Esophagus squamous epithelium (tissue), 5 donors: ENCODE measurements around the gene XK. TPM values are rescaled to one million over a fixed set of nuclear protein-coding genes. Genes with fewer than 3 reads are reported as not detected.

Source experiments
- DNase-seq: peaks from one replicate; lab custom pipeline; 2025; lab: John Stamatoyannopoulos, UW
- H3K27ac ChIP-seq, 4 donors: fragments of 200-600 bp; sonication (generic); one replicate each; pipeline ENCODE4 v1.5.1; 2016 to 2019; ENCODE audit warnings: mild to moderate bottlenecking in 1 of 4
- H3K27me3 ChIP-seq, 4 donors: fragments of 200-600 bp; sonication (generic); 1 replicate in 3 of 4; 2 replicates in 1 of 4; pipeline versions ENCODE4 v1.5.1 to v1.6.0; 2017 to 2021; ENCODE audit warnings: antibody characterized with exemption in 1 of 4
- H3K36me3 ChIP-seq, 3 donors: fragments of 200-600 bp; sonication (generic); one replicate each; pipeline ENCODE4 v1.5.1; 2016 to 2019
- H3K4me1 ChIP-seq, 3 donors: fragments of 200-600 bp; sonication (generic); one replicate each; pipeline ENCODE4 v1.5.1; 2017 to 2019
- H3K4me3 ChIP-seq, 4 donors: fragments of 200-600 bp; sonication (generic); 1 replicate in 3 of 4; 2 replicates in 1 of 4; pipeline ENCODE4 v1.5.1; 2016 to 2019; ENCODE audit warnings: mild to moderate bottlenecking in 2 of 4, moderate library complexity in 1 of 4
- H3K9me3 ChIP-seq, 3 donors: fragments of 200-600 bp; sonication (generic); one replicate each; pipeline ENCODE4 v1.5.1; 2016 to 2019
- POLR2A ChIP-seq, 4 donors: fragments of 450-650 bp; IDR thresholded peaks; one replicate each; pipeline ENCODE4 v1.6.1; 2017; ENCODE audit warnings: antibody characterized with exemption in 4 of 4, mild to moderate bottlenecking in 4 of 4, moderate library complexity in 3 of 4
- WGBS, 2 donors: methylation state at CpG; one replicate each; pipeline ENCODE4 v1.1.5; 2018; 5-methylcytosine and 5-hydroxymethylcytosine counted together
- intact Hi-C: fragments of 100-400 bp; cut with DNase I; formaldehyde crosslinking; loops from one replicate; pipeline ENCODE4 v1.15.0; 2022
- total RNA-seq, 4 donors: library from RNA; depleted of rRNA; stranded (reverse); fragments of >200 nt; gene quantifications; one replicate each; pipeline ENCODE4 v1.1.0, GENCODE V29; 2016
- TF ChIP-seq, protein P1 (sequence below), 6 experiments: fragments of 450-650 bp in 4 of 6; fragments of 200-600 bp in 2 of 6; sonication (generic) in 2 of 6; IDR thresholded peaks; one replicate each; pipeline ENCODE4 v1.5.1; 2016 to 2019; ENCODE audit warnings: antibody characterized with exemption in 6 of 6, mild to moderate bottlenecking in 4 of 6, moderate library complexity in 4 of 6
- donor health status: DM: yes; HTN: yes; CAD: no.

The XK gene
- total RNA-seq, 4 donors from 2014 or later = 2.2 to 3.1 (median 2.7) TPM

DNA sequence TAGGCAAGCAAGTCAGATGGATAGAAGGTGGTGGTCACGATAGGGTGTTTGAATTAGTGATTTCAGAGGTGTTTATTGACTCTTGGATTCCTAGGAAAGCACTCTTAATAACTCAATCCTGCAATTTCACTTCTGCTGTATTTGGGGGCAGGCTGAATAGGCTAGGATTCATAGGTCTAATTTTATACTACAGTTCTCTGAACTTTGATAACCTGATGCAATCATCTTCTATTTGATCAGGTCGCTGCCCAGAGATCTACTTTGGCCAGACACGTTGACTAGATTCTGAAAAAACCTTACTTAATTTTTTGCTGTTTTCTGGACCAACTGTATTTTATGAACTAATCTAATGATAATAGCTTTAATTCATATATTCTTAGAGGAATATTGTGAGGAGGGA, 26.4 kb downstream of the XK start:
- H3K27me3 ChIP-seq = no peaks in the 10 kb centered on the region
- no peaks in the 10 kb centered on the region for H3K9me3 ChIP-seq
- 55 to 82% methylated on average over 3 of the region's 3 CpGs for WGBS, 2 donors
- H3K4me3 ChIP-seq = no peak overlapping the region
- H3K4me1 ChIP-seq = no peaks in the 10 kb centered on the region
- H3K27ac ChIP-seq = no peak overlapping the region
- DNase-seq = no peak
- intact Hi-C loops = no loop called here
- no peaks in the 10 kb centered on the region for H3K36me3 ChIP-seq
- TF ChIP-seq POLR2A (IDR thresholded peaks at IDR 0.05) = no peak
- TF ChIP-seq, protein P1, sequence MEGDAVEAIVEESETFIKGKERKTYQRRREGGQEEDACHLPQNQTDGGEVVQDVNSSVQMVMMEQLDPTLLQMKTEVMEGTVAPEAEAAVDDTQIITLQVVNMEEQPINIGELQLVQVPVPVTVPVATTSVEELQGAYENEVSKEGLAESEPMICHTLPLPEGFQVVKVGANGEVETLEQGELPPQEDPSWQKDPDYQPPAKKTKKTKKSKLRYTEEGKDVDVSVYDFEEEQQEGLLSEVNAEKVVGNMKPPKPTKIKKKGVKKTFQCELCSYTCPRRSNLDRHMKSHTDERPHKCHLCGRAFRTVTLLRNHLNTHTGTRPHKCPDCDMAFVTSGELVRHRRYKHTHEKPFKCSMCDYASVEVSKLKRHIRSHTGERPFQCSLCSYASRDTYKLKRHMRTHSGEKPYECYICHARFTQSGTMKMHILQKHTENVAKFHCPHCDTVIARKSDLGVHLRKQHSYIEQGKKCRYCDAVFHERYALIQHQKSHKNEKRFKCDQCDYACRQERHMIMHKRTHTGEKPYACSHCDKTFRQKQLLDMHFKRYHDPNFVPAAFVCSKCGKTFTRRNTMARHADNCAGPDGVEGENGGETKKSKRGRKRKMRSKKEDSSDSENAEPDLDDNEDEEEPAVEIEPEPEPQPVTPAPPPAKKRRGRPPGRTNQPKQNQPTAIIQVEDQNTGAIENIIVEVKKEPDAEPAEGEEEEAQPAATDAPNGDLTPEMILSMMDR (IDR thresholded peaks at IDR 0.05) = no peak

DNA sequence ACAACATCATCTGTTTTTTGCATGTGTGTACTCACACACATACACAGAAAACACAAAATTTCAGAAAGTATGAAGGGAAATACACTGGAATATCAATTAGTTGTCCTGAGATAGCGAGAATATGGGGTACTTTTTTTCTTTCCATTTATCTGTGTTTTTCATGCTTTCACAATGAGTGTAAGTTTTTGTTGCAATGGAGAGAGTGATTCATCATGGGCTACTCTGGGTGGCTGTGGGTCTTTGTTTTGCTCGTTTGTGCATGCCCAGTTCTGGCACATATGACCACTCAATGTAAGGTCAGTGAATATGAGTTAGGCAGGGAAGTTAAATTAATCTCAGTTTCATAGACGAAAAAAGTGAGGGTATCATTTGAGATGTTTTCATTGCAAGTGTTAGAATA, 26.9 kb downstream of the XK start:
- no peaks in the 10 kb centered on the region for H3K9me3 ChIP-seq
- H3K4me1 ChIP-seq = no peaks in the 10 kb centered on the region
- no peaks in the 10 kb centered on the region for H3K36me3 ChIP-seq
- TF ChIP-seq, protein P1 (IDR thresholded peaks at IDR 0.05) = no peak
- no peak for TF ChIP-seq POLR2A (IDR thresholded peaks at IDR 0.05)
- no peak overlapping the region for H3K27ac ChIP-seq
- no peaks in the 10 kb centered on the region for H3K27me3 ChIP-seq
- intact Hi-C loops = no loop called here
- H3K4me3 ChIP-seq = no peak overlapping the region
- WGBS, 2 donors = 40 to 55% methylated on average over 2 to 3 of the region's 3 CpGs
- no peak for DNase-seq

DNA sequence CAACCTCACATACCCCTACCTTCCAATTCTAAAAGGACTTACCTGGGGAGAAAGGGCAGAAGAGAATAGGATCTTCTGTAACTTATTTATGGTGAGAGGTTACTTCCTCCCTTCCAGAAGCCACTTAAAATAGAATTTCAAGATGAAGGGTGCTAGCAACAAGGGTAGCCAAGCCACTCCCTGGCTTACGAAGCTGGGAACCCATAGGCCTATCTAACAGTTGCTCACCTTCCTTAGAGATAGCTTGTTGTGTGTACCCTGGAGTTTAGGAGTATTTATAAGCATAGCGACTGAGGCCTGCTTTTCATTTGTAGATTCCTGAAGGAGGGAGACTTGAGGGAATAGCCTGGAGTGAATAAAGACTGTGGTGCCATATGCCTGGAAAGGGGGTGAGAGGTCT, 28.9 kb downstream of the XK start:
- H3K27me3 ChIP-seq = no peaks in the 10 kb centered on the region
- H3K36me3 ChIP-seq = no peaks in the 10 kb centered on the region
- H3K4me1 ChIP-seq = no peaks in the 10 kb centered on the region
- 79 to 95% methylated on average over 2 of the region's 2 CpGs for WGBS, 2 donors
- no peaks in the 10 kb centered on the region for H3K9me3 ChIP-seq
- DNase-seq = no peak
- intact Hi-C loops = no loop called here
- no peak overlapping the region for H3K4me3 ChIP-seq
- H3K27ac ChIP-seq = no peak overlapping the region
- TF ChIP-seq, protein P1 (IDR thresholded peaks at IDR 0.05) = no peak
- no peak for TF ChIP-seq POLR2A (IDR thresholded peaks at IDR 0.05)

DNA sequence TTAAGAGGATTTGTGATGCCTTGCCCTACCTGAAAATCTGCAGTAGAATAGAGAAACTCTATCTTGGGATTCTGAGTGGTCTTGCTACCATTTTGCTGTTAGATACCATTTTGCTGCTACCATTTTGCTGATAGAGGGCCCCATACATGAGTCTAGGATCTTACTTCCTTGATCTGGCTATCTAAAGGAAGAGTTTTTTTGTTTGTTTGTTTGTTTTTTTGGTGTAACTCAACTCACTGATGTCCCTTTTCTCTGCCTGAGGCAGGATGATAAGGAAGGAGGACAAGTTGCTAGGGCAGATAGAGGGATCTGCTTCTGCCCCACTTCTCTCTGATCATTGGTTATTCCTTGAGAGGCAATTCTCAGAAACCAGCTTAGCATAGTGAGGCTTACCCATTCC, 31.0 kb downstream of the XK start:
- H3K9me3 ChIP-seq = no peaks in the 10 kb centered on the region
- intact Hi-C loops = no loop called here
- no peak overlapping the region for H3K27ac ChIP-seq
- H3K4me3 ChIP-seq = no peak overlapping the region
- DNase-seq = no peak
- no peaks in the 10 kb centered on the region for H3K36me3 ChIP-seq
- TF ChIP-seq, protein P1 (IDR thresholded peaks at IDR 0.05) = no peak
- no peak for TF ChIP-seq POLR2A (IDR thresholded peaks at IDR 0.05)
- H3K27me3 ChIP-seq = no peaks in the 10 kb centered on the region
- H3K4me1 ChIP-seq = no peaks in the 10 kb centered on the region

DNA sequence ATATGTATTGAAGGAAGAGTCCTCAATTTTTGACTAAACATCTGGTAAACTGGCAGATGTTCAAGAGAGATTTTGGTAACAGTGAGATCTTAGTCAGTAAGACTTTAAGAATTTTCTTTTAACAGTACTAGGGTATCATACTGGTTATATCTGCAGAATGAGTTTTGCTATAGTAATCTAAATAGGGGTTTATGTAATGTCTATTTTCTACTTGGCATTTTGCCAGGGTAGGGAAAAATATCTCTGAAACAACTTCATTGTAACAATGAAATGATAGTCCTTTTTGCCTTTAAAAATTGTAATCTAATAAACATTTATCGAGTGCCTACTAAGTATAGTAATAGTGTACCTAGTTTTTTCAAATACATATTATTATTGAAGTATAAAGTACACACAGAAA, 32.1 kb downstream of the XK start:
- Histone ChIP-seq H3K4me1 (no peaks in the 10 kb centered on the region), H3K27ac (no peak overlapping the region), H3K27me3 (no peaks in the 10 kb centered on the region), H3K9me3 (no peaks in the 10 kb centered on the region), H3K4me3 (no peak overlapping the region), H3K36me3 (no peaks in the 10 kb centered on the region)
- no peak for DNase-seq
- intact Hi-C loops = no loop called here
- 54 to 64% methylated on average over 1 of the region's 1 CpG for WGBS, 2 donors
- TF ChIP-seq, protein P1 (IDR thresholded peaks at IDR 0.05) = no peak
- TF ChIP-seq POLR2A (IDR thresholded peaks at IDR 0.05) = no peak
